Stimulated activated CD4-positive, alpha-beta T cell treated with anti-CD3 and anti-CD28 coated beads, Interleukin-1b, Interleukin-23, amount 100 ng/mL, for 24 hours (primary cell): Measurements from ENCODE around the gene PRKCE.
A peak's percentile ranks its signal among the peaks of the same experiment; 100 is the strongest.

Experiments used
- DNase-seq, 4 experiments: peaks; one replicate each; pipeline ENCODE4 v3.0.0-alpha.2; 2020; ENCODE audit warnings: low read depth in 4 of 4, low spot score in 1 of 4

The PRKCE gene

GRCh38 chr2:45776160-45776955 is 124.9 kb downstream of the PRKCE start:
- no peak for DNase-seq

- no peak for DNase-seq
These were observed 126.7 kb downstream of the PRKCE start for GRCh38 chr2:45777996-45778719.

- DNase-seq = peak; percentile 35 to 57 (median 51)
These were observed 127.3 kb downstream of the PRKCE start for GRCh38 chr2:45778720-45779171.

- no peak for DNase-seq
These were observed 129.3 kb downstream of the PRKCE start for GRCh38 chr2:45780541-45781463.

GRCh38 chr2:45781464-45781811 is 130.0 kb downstream of the PRKCE start:
- DNase-seq = no peak

GRCh38 chr2:45782436-45782835 is 131.0 kb downstream of the PRKCE start:
- DNase-seq = no peak

- DNase-seq = no peak
These were observed 131.5 kb downstream of the PRKCE start for GRCh38 chr2:45782986-45783385.

GRCh38 chr2:45786030-45786835 is 134.8 kb downstream of the PRKCE start:
- DNase-seq = no peak

GRCh38 chr2:45786836-45787357 is 135.4 kb downstream of the PRKCE start:
- DNase-seq = no peak

- DNase-seq = no peak
These were observed 136.9 kb downstream of the PRKCE start for GRCh38 chr2:45788401-45788800.

- DNase-seq = no peak
These were observed 137.8 kb downstream of the PRKCE start for GRCh38 chr2:45789317-45789716.

GRCh38 chr2:45789961-45790723 is 138.7 kb downstream of the PRKCE start:
- no peak for DNase-seq

GRCh38 chr2:45793305-45793962 is 142.0 kb downstream of the PRKCE start:
- no peak for DNase-seq

GRCh38 chr2:45794134-45794617 is 142.7 kb downstream of the PRKCE start:
- DNase-seq = no peak

- no peak for DNase-seq
These were observed 145.0 kb downstream of the PRKCE start for GRCh38 chr2:45796500-45796899.

GRCh38 chr2:45797451-45798230 is 146.2 kb downstream of the PRKCE start:
- DNase-seq = no peak

GRCh38 chr2:45799679-45800381 is 148.4 kb downstream of the PRKCE start:
- no peak for DNase-seq
